HG03439 (cell line): ENCODE results near the gene CCDC116.
"Not testable (repeated sequence)": the region's sequence is repeated elsewhere in the genome, so short reads cannot be mapped to it uniquely, and the experiment has no call there.

Experiments used
- ATAC-seq: cut with Tn5 transposase; IDR thresholded peaks from one replicate; pipeline ENCODE4 v1.9.1; 2021; ENCODE audit warnings: mild to moderate bottlenecking, moderate library complexity; ENCODE audit not compliant: unreplicated experiment

CCDC116 gene, protein sequence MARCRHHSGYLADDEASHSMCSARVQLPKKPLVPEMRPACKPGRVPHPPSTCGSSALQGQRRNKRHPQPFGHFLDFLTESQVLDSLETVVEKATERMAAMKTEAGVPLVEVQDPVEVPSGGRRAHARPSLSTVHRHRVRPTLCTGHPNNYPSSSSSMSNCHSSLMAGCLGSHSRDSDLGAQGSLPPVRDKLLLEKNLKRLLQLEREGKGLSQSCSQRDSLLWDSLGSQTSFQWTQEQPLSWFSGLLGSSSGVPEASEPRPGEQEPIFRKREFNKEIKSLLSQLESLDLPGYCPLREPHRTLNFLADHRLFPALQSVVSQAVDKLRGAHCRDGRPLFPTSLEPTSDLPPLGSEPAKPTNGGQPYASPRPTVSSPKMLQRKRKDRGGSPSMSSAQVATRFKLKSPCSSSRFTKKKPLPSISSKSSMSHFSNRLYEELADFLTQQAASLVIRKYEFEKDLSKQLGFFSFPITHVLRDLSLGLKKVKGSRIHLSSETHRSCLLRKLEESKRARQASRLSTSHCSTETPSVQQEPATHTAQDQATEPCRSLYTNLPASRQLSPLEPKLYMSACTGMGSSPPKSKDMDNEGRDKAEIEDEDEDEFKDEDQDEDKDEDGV

GRCh38 chr22:21632237-21632895 is at the start of gene CCDC116:
Gene CCDC116 (plus strand): TSS chr22:21632760. CDS start chr22:21633182, 422 bp downstream.
- ATAC-seq, result no peak

DNA sequence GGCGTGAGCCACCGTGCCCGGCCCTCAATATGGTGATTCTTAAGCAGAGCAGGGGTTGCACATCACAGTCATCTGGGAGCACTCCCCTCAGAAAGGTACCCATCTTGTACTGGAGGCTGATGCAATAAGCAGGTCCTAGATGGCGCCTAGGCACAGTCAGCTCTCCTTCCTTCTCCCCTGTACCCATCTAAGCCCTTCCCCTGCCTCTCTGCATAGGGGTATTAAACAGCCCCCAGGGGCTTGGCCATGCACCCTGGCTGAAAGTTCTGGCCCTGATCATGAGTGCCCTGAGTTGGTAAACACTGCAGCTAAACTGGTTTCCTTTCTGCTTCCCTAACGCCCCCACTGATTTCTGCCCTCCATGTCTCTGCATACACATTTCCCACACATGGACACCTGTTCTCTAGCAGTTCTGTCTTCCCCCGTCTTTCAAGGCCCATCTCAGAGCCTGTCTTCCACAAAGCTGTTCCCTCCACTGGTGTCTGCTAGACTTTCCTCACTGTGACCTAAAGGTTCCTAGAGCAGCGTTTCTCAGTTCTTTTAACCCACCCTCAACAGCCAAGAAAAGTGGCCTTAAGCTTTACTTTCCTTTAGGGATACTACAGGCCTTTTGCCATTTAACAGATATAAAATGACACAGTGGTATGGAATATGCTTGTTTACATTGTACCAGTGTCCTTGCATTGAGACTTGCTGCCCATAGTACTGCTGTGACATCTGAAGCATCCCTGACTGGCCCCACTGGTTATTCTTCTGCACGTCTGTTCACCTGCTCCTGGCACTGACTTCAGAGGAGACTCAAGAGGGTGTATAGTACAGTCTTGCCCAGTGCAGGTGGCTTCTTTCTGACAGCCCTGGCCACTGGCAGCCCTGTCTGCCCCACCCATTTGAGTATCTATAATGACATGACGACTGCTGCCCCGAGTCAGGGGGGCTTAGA is 49.5 kb upstream of the CCDC116 start:
- ATAC-seq, result no peak

- no peak for ATAC-seq
These were observed 47.2 kb upstream of the CCDC116 start for GRCh38 chr22:21585389-21585788.

GRCh38 chr22:21587803-21588611 is 44.6 kb upstream of the CCDC116 start:
- ATAC-seq, result peak; percentile 72

DNA sequence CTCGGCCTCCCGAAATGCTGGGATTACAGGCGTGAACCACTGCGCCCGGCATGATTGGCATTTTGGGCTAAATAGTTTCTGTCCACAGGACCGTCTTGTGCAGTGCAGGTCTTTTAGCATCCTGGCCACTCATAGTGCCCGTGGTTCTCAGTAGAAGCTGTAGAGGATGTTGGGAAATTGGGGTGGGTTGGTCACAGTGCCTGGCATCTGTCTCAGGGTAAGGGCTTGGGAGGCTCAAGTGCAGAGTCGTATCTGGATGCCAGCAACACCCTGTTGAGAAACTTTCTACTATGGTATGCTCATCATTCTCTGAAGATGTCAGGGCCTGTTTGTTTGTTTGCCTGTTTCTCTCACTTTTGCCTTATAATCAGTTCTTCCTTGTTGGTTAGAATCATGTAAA is 43.2 kb upstream of the CCDC116 start:
- ATAC-seq, result no peak

GRCh38 chr22:21590809-21591641 is 41.5 kb upstream of the CCDC116 start:
- ATAC-seq, result no peak

GRCh38 chr22:21591695-21592094 is 40.9 kb upstream of the CCDC116 start:
- ATAC-seq, result no peak

DNA sequence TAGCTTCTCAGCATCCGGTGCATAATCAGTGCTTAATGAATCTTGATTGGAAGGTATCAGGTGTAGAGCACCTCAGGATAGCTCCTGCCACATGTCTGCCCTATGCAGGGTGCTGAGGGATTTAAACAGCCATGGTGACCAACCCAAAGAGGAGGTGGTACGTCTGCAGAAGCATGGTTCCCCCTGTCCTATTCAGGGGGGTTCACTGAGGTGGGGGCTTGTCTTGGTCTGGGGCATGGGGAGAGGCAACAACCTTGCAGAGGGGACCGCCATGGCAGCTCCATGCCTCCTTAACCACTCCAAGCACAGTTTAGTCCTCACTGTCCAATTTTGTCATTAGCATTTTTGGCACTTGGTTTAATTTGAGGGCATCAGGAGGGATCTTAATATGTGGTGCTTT is 40.1 kb upstream of the CCDC116 start:
- no peak for ATAC-seq

DNA sequence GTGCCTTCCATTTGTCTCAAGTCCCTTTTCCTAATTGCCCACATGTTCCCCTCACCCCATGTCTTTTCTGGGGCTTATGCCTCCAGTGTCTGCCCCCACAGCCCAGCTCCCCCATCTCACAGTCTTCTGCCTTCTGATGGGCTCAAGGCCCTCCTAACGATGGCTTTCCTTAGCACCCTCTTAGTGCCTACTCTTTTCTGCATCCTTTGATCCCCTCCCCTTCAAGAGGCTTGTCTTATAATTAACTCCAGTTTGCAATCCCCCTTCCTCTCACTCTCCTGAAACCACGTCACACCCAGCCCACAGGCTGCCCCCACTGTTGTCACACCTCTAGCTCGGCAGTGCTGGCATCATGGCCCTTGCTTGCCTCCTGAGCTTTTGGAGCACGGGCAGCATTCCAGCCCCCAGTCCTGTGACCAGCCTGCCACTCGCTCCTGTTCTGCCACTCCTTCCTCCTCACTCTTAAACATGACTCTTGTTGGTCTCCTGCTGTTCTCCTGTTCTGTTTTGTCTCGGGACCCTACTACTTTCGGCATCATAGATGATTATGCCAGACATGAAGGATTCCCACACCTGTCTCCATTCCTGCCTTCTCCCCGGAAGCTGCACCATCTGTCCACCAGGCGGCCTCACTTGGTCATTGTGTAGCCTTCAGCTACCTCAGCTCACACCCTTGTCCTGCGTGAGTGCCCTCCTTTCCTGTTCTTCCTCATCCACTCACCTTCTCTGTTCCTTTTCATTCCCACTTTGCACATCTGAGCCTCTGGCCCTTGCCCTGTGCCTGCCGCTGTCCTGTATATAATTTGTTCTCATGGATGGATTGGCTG is 38.9 kb upstream of the CCDC116 start:
- no peak for ATAC-seq

GRCh38 chr22:21594865-21595452 is 37.6 kb upstream of the CCDC116 start:
- ATAC-seq, result no peak

- not testable (repeated sequence) for ATAC-seq
These were observed 36.0 kb upstream of the CCDC116 start for GRCh38 chr22:21596356-21597135.

GRCh38 chr22:21598302-21598701 is 34.3 kb upstream of the CCDC116 start:
- ATAC-seq, result no peak

DNA sequence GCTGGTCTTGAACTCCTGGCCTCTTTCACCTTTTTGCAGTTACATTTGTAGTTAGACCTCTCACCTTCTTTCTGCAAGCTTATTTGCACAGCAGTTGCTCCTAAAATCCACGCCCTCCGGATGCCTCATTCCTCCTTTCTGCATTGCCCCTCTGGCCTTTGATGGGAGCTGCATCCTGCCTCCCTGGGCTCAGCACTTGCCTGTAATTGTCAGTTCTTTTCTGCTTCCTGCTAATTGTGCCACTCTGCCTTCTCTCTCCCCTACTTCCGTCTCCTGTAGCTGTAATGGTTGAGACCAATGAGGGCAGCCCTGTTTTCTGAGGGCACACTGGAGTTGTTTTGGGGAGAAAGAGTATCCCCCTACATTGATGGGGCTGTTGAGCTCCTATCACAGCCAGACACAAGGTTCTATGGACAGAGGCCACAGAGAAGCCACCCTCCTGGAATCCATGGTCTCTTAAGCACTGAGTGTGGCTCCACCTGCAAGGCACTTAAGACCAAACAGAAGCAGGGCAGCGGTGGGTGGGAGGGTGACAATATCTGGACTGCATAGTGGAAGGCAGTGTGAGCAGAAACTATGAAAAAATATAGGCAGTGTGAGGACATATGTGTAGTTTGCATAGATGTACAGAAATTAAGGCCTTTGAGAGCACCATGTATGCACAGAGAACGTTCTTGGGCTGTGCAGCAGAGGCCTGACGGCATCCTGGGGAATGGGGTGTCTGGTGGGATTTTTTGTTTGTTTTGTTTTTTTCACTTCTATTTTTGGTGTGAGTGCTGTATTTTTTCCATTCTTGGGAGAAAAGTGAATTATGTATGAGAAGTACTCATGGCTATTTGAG is 33.3 kb upstream of the CCDC116 start:
- no peak for ATAC-seq

DNA sequence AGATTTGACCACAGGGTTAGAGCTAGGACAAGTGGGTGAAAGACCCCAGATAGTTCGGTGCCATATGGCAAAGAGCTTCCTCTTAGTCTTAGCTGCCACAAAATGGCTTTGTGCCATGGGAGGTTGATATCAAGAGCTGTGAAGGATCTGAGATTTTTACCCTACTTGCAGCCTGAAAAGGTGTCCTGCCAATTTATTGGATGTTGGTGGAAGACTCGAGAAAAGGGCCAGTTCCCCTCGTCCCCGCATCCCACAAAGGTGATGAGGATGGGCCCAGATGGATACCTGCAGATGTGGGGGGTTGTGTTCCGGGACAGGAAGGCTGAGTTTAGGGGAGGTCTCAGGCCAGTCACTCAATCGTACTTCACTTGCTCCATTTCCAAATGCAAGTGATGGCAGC is 30.0 kb upstream of the CCDC116 start:
- ATAC-seq, result no peak

DNA sequence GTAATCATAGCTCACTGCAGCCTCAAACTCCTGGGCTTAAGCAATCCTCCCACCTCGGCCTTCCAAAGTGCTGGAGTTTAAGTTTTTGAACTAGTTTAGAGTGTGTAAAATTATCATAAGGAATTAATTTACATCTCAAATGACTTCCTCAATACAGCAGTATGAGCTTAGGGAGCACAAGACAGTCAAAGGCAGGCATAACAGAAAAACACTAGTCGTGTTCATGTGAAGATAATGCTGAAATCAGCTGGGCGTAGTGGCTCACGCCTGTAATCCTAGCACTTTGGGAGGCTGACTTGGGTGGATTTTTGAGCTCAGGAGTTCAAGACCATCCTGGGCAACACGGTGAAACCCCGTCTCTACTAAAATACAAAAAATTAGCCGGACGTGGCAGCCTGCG is 28.6 kb upstream of the CCDC116 start:
- ATAC-seq, result no peak

DNA sequence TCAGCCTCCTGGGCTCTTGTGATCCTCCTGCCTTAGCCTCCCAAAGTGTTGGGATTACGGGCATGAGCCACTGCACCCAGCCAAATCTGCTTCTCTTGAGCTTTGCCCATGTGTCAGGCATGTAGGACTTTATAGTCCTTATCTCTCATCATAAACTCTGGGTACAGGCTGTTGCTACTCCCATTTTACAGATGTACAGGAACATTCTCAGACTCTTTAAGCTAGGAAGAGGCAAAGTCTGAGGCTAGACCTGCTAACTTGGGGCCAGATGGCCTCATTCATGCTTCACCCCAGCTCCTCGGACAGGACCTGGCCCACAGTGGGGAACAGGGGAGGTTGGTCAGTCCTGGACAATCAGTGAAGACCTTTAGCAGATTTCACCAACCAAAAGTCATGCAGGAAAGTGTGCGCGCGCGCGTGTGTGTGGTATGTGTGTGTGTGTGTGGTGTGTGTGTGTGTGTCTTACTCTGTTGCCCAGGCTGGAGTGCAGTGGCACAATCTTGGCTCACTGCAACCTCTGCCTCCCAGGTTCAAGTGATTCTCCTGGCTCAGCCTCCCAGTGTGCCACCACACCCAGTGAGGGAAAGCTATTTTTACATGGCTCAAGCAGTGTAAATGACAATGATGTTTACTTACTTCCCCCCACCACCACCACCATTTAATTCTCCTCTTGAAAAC is 26.5 kb upstream of the CCDC116 start:
- ATAC-seq, result no peak
